Breast epithelium (tissue), 4 donors: ENCODE results near the gene TRERF1. TPM values are rescaled to one million over a fixed set of nuclear protein-coding genes. Genes with fewer than 3 reads are reported as not detected.

Source experiments
- DNase-seq, 2 donors: peaks; one replicate each; pipeline ENCODE4 v3.0.0-alpha.2; 2019; ENCODE audit warnings: low spot score in 2 of 2
- H3K27ac ChIP-seq, 2 donors: fragments of 200-600 bp; sonication (generic) in 1 of 2; one replicate each; pipeline ENCODE4 v1.5.1; 2016 to 2019; ENCODE audit warnings: mild to moderate bottlenecking in 1 of 2
- H3K27me3 ChIP-seq, 2 donors: fragments of 200-600 bp; sonication (generic) in 1 of 2; one replicate each; pipeline versions ENCODE4 v1.5.1 to v1.6.0; 2017 to 2019; ENCODE audit warnings: control low read depth in 1 of 2, mild to moderate bottlenecking in 1 of 2
- H3K36me3 ChIP-seq: fragments of 200-600 bp; one replicate; pipeline ENCODE4 v1.5.1; 2019
- H3K4me1 ChIP-seq, 2 donors: fragments of 200-600 bp; sonication (generic); one replicate each; pipeline ENCODE4 v1.5.1; 2016 to 2019; ENCODE audit warnings: control low read depth in 1 of 2
- H3K4me3 ChIP-seq, 3 donors: fragments of 200-600 bp; sonication (generic); 1 replicate in 2 of 3; 2 replicates in 1 of 3; pipeline ENCODE4 v1.5.1; 2016 to 2019; ENCODE audit warnings: mild to moderate bottlenecking in 3 of 3, moderate library complexity in 2 of 3
- H3K9me3 ChIP-seq, 2 donors: fragments of 200-600 bp; sonication (generic) in 1 of 2; one replicate each; pipeline ENCODE4 v1.5.1; 2016 to 2019; ENCODE audit warnings: control low read depth in 1 of 2
- POLR2A ChIP-seq: fragments of 450-650 bp; IDR thresholded peaks from one replicate; pipeline ENCODE4 v1.6.1; 2016; ENCODE audit warnings: antibody characterized with exemption, mild to moderate bottlenecking, moderate library complexity
- POLR2AphosphoS5 ChIP-seq, 3 donors: sonication (generic); formaldehyde crosslinking; IDR thresholded peaks; one replicate each; pipeline ENCODE4 v1.6.1; 2017; ENCODE audit warnings: antibody characterized with exemption in 3 of 3
- intact Hi-C: fragments of 100-400 bp; cut with DNase I; formaldehyde crosslinking; loops from one replicate; pipeline ENCODE4 v1.15.1; 2023; ENCODE audit warnings: low total_unique reads
- total RNA-seq, 3 donors: library from RNA; depleted of rRNA; stranded (reverse); fragments of >200 nt; gene quantifications; one replicate each; pipeline ENCODE4 v1.1.0, GENCODE V29; 2016
- TF ChIP-seq, protein P1 (sequence below), 3 donors: fragments of 450-650 bp; IDR thresholded peaks; one replicate each; pipeline ENCODE4 v1.5.1; 2016 to 2017; ENCODE audit warnings: antibody characterized with exemption in 3 of 3, mild to moderate bottlenecking in 3 of 3, moderate library complexity in 3 of 3

TRERF1 gene
- total RNA-seq, 3 donors from 2014 or later, result 3.9 to 5.4 (median 4.1) TPM

DNA sequence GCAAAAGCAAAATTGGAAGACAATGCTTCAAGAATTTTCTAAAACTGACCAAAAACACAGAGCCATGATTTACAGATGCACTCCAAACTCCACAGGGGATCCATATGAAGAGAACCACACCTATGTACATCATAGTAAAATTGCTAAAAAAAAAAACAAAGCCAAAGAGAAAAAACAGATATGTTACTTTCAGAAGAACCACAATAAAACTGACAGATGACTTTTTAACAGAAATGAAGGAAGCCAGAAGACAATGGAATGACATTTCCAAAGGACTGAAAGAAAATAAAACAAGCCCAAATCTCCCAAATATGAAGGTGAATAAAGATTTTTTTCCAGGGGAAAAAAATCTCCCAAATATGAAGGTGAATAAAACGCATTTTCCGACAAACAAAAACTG, 17.5 kb downstream of the TRERF1 start:
- H3K9me3 ChIP-seq, result peaks cover 9% of the 10 kb centered on the region in 2 donors
- H3K27ac ChIP-seq, result no peak overlapping the region
- no peaks in the 10 kb centered on the region for H3K27me3 ChIP-seq
- intact Hi-C loops, result no loop called here
- DNase-seq, result no peak
- H3K36me3 ChIP-seq, result no peaks in the 10 kb centered on the region
- H3K4me3 ChIP-seq, result no peak overlapping the region
- no peaks in the 10 kb centered on the region for H3K4me1 ChIP-seq
- TF ChIP-seq, protein P1, sequence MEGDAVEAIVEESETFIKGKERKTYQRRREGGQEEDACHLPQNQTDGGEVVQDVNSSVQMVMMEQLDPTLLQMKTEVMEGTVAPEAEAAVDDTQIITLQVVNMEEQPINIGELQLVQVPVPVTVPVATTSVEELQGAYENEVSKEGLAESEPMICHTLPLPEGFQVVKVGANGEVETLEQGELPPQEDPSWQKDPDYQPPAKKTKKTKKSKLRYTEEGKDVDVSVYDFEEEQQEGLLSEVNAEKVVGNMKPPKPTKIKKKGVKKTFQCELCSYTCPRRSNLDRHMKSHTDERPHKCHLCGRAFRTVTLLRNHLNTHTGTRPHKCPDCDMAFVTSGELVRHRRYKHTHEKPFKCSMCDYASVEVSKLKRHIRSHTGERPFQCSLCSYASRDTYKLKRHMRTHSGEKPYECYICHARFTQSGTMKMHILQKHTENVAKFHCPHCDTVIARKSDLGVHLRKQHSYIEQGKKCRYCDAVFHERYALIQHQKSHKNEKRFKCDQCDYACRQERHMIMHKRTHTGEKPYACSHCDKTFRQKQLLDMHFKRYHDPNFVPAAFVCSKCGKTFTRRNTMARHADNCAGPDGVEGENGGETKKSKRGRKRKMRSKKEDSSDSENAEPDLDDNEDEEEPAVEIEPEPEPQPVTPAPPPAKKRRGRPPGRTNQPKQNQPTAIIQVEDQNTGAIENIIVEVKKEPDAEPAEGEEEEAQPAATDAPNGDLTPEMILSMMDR (IDR thresholded peaks at IDR 0.05), result no peak
- no peak for TF ChIP-seq POLR2AphosphoS5 (IDR thresholded peaks at IDR 0.05)
- TF ChIP-seq POLR2A, result no peak

DNA sequence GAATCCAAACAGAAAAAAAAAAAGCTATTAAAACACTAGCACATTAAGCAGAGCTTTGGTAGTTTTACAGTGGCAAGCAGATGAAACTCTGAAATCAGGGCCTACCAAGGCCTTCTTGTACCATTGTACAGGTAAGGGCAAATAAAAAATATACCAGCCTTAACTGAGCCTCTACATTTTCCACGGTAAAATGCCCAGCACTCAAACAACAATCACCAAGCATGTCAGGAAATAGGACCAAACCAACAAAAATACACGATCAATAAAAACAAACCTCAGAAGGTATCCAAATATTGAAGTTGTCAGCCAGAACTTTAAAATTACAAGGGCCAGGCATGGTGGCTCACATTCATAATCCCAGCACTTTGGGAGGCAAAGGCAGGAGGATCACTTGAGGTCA, 18.3 kb downstream of the TRERF1 start:
- no peak for DNase-seq
- TF ChIP-seq, protein P1 (IDR thresholded peaks at IDR 0.05), result no peak
- no peak for TF ChIP-seq POLR2A
- TF ChIP-seq POLR2AphosphoS5 (IDR thresholded peaks at IDR 0.05), result no peak
- intact Hi-C loops, result no loop called here
- no peaks in the 10 kb centered on the region for H3K36me3 ChIP-seq
- no peaks in the 10 kb centered on the region for H3K27me3 ChIP-seq
- H3K9me3 ChIP-seq, result peaks cover 9% of the 10 kb centered on the region in 2 donors
- no peaks in the 10 kb centered on the region for H3K4me1 ChIP-seq
- no peak overlapping the region for H3K4me3 ChIP-seq
- H3K27ac ChIP-seq, result no peak overlapping the region

DNA sequence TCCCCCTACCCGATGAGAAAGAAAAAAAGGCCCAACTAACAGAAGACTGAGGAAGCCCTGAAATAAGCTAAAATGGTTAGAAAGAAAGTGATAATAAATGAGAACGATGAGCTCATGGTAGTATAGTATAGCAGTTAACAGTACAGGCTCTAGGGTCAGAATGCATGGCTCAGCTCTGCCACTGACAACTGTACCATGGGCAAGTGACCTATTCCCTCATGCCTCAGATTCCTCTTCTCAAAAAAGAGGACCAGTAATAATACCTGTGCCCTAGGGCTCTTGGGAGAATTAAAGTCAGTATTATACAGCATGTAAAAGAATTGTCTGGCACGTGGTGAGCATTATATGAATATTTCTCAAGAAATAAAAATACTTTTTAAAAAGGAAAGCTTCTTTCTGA, 19.8 kb downstream of the TRERF1 start:
- no peak overlapping the region for H3K27ac ChIP-seq
- H3K4me3 ChIP-seq, result no peak overlapping the region
- no peaks in the 10 kb centered on the region for H3K27me3 ChIP-seq
- no peak for DNase-seq
- H3K4me1 ChIP-seq, result no peaks in the 10 kb centered on the region
- TF ChIP-seq POLR2AphosphoS5 (IDR thresholded peaks at IDR 0.05), result no peak
- no peak for TF ChIP-seq POLR2A
- TF ChIP-seq, protein P1 (IDR thresholded peaks at IDR 0.05), result no peak
- peaks cover 9% of the 10 kb centered on the region in 2 donors for H3K9me3 ChIP-seq
- no peaks in the 10 kb centered on the region for H3K36me3 ChIP-seq
- intact Hi-C loops, result no loop called here

DNA sequence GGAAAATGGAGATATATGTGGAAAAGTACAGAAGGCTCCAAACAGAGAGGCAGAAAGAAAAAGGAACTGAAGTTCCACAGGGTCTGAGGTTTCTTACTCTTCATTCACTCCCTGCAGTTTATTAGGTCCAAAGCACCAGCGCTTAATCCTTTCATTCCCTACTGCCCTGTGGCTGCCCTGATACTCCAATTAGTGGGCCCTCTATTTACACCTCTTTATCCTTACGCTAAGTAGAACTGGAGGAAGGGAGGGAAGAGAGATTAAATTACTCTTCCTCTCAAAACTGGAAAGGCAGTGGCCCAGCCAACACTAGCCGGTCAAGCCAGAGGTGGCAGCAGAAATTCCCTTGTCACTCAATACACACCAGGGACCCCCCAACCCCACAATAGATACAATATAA, 20.4 kb downstream of the TRERF1 start:
- no peaks in the 10 kb centered on the region for H3K4me1 ChIP-seq
- no peak for DNase-seq
- no peak overlapping the region for H3K27ac ChIP-seq
- H3K27me3 ChIP-seq, result no peaks in the 10 kb centered on the region
- H3K9me3 ChIP-seq, result peaks cover 9% of the 10 kb centered on the region in 2 donors
- H3K4me3 ChIP-seq, result no peak overlapping the region
- TF ChIP-seq, protein P1 (IDR thresholded peaks at IDR 0.05), result no peak
- intact Hi-C loops, result no loop called here
- no peaks in the 10 kb centered on the region for H3K36me3 ChIP-seq

DNA sequence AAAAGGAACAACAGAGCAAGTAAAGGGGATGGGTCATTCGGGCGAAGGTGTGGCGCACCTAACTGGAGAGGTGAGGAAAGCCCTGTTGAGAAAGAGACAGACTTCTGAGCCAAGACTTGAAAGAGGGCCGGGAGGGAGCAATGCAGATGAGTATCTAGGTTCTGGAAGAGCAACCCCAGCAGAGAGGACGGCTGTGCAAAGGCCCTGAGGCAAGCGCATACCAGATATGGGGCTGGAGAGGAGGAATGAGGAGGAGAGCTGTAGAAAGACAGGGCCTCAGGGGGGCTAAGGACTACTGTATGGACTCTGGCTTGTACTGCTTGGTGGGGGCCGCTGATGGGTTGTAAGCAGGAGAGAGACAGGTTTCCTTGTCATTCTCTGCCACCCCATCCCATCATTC, 21.9 kb downstream of the TRERF1 start:
- Histone ChIP-seq H3K4me1 (no peaks in the 10 kb centered on the region), H3K4me3 (no peak overlapping the region), H3K9me3 (peaks cover 9% of the 10 kb centered on the region in 2 donors), H3K27ac (peak overlapping the region; percentile 15 to 64), H3K36me3 (no peaks in the 10 kb centered on the region), H3K27me3 (no peaks in the 10 kb centered on the region)
- no peak for DNase-seq
- TF ChIP-seq POLR2A, result no peak
- TF ChIP-seq, protein P1 (IDR thresholded peaks at IDR 0.05), result no peak
- TF ChIP-seq POLR2AphosphoS5 (IDR thresholded peaks at IDR 0.05), result no peak
- intact Hi-C loops, result no loop called here
